GM18861 (cell line): Measurements from ENCODE around the gene CYP26A1.

Experiments used
- ATAC-seq: cut with Tn5 transposase; IDR thresholded peaks from one replicate; pipeline ENCODE4 v1.9.1; 2021; ENCODE audit not compliant: unreplicated experiment

The CYP26A1 gene

DNA sequence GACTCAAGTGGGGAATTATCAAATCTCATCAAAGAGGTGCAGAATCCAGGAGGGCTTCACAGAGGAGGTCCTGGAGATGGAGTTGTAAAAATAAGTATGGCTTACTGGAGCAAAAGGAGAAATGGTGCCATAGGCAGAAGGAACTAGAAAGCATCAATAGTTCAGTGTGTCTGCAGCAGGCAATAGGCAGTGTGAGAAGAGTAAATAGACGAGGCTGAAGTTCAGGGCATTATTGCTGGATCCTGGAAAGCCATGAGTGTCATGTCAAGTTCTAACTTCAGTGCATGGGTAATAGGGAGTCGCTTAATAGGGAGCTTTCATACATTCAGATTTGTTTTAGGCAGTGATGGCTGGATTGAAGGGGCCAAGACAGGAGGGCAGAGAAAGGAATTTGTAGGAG is 39.3 kb downstream of the CYP26A1 start:
- no peak for ATAC-seq

DNA sequence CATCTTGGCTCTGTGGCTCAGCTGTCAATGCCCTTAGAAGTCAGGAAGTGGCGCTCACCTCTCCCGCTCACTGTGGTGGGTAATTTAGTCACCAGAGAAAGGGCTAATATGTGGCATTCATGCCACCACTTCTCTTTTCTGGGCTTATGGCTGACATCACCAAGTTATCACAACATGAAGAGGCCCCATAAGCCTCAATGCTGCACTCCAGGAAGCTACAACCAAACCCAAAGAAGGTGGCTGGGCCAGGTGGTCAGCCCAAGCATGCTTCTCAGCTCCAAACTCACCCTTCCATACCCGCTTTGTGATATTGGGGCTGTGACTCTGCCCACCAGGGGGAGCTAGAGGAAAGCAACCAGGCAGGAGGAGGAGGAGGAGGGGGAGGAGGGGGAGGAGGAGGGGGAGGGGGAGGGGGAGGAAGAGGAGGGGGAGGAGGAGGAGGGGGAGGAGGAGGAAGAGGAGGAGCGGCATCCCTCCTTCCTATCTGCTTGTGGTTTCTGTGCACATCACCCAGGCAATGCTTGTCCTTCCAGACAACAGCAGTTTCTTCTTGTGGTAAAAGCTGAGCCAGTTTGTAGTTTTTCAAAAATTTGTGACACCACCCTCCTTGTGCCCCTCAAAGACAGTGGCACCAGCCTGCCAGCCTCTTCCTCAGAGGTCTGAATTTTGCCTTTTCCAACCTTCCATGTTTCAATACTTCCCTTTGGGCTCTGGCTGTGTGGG is 42.1 kb downstream of the CYP26A1 start:
- peak; percentile 87 for ATAC-seq

DNA sequence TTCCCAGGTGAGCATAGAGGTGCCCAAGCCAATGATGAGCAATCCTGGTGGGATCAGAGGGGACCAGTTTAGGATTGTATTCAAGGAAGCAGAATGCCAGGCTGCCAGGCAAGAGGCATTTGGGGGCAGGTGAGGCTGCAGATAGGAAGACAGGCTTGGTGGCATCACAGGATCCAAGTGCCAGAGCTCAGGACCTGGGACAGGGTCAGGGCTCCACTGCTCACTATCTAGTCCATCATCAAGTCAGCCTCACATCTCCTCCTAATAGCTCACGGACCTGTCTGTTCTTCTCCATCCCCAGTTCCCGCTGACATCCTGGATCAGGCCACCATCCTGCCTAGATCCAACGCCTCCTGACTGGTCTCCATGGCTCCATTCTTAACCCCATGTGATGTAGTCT is 47.6 kb downstream of the CYP26A1 start:
- ATAC-seq, result no peak

DNA sequence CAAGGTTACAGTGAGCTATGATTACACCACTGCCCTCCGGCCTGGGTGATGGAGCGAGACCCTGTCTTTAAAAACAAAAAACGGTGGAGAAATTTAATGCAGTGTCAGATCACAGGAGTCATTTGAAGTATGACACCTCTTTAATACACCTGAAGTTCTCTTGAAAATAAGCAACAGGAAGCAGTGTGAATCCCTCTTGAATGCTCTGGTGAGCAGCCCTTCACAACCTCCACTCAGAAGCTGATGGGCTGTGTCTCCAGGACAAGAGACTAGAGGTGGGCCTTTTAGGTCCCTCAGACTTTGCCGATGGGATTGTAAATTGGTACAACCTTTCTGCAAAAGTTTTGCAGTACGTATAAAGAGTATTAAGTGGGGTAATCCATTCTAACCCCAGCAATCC is 50.1 kb downstream of the CYP26A1 start:
- ATAC-seq, result no peak

DNA sequence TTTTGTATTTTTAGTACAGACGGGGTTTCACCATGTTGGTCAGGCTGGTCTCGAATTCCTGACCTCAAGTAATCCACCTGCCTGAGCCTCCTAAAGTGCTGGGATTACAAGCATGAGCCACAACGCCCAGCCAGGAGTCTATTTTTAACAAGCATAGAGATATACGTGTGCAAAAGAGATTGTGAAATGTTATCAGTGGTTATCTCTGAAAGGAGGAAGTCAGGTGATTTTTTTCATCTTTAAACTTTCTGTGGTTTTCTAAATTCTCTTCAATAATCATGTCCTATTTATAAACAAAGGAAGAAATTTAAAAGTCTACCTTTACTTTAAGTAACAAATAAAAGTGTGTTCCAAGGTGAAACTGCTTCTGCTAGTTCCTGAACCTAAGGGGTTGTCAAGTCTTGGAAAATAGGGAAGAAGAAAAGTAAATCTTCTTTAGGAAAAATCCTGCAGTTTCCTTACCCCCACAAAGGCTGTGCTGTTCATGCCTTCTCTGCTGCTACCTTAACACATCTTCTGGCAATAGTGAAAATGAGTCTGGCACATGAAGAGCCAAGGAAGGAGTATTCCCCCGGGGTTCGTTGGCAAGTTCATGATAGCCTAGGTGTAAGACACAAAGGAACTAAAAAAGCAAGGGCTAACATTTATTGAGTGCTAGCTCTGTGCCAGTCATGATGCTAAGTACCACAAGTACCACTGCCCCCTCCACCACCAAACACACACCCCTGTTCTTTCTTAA is 51.1 kb downstream of the CYP26A1 start:
- ATAC-seq, result peak; percentile 58

DNA sequence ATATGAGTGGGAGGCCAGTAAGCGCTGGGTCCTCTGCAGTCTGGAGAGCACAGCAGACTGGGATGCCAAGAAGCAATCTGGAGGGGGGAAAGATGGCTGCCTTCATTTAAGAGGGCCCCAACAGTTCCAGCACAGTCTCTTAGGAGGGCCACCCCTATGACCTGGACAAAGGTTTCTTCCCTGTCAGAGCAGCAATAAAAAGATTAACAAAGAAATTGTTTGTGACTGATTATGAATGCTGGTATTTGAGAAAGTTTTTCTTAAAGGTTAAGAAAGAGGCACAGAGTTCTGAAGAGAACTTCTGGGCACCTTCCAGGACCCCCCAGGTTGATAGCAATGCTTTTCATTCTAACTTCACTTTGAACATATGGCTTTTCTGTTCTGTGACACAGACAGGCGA is 52.3 kb downstream of the CYP26A1 start:
- ATAC-seq, result no peak

DNA sequence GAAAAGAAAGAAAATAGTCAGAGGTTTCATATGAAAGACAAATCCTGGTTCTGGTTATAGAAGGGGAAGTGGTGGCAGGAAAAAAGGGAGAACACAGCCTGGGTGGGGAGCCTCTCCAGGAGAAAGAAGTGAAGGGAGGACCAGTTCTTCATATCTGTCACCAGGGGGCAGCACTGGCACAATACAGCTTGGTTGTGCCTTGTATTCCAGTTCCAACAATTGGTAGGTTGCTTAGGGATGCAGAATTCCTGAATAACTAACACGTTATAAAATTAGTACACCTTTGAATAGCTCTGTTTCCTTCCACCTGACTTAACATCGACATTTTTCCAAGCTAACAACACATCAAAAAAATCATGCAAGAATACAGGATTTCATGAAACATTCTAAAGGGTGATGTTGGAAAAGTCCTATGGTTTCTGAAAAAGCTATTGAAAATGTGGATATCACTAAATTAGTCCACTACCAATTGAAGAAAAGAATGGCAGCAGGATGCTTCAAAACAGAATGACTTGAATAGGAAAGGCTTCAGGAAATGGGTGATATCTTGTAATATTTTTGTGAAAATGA is 52.9 kb downstream of the CYP26A1 start:
- no peak for ATAC-seq
